HepG2 (cell line): ENCODE measurements around the gene PLAGL2. TPM values are rescaled to one million over a fixed set of nuclear protein-coding genes. Genes with fewer than 3 reads are reported as not detected.

Experiments used
- ATAC-seq: fragments of 200-7000 bp; cut with Tn5 transposase; 3 replicates; pipeline ENCODE4 v1.9.1; 2020; ENCODE audit warnings: mild to moderate bottlenecking, moderate library complexity
- BruUV-seq: library from RNA; stranded (reverse); fragments of 400-500 nt; replicated peaks from 2 replicates; lab custom pipeline; 2021; lab: Mats Ljungman, UMichigan
- CTCF ChIA-PET: fragments of 300-600 bp; formaldehyde crosslinking; extraction: SDS; loops from one replicate; lab custom pipeline; 2021; ENCODE audit warnings: low total read pairs, inconsistent platforms, low intra/inter-chr PET ratio; lab: Yijun Ruan, JAX
- POLR2A ChIA-PET: fragments of 350-600 bp; sonication (Branson Sonifier 250); formaldehyde crosslinking; loops from one replicate; lab custom pipeline; 2020; ENCODE audit warnings: antibody characterized with exemption, inconsistent platforms; lab: Yijun Ruan, JAX
- DNase-seq: peaks from one replicate; pipeline ENCODE4 v3.0.0-alpha.2; 2015; ENCODE audit warnings: low spot score
- FAIRE-seq: peaks from 3 replicates; lab custom pipeline; 2011; peaks lifted over from hg19 to GRCh38; lab: Jason Lieb, UNC
- H2AFZ ChIP-seq: one replicate; pipeline ENCODE4 v1.6.1; 2011; ENCODE audit warnings: low read length, inconsistent platforms
- H3K27ac ChIP-seq: fragments of 300-600 bp; 3 replicates; pipeline ENCODE4 v1.8.0; 2011; ENCODE audit warnings: mixed run types, mild to moderate bottlenecking, mixed read lengths, low read length, inconsistent platforms; ENCODE audit not compliant: insufficient read depth; ENCODE audit errors: extremely low read length
- H3K27me3 ChIP-seq, 2 experiments: fragments of 200-600 bp in 1 of 2; 2 replicates in 1 of 2; 3 replicates in 1 of 2; pipeline versions ENCODE4 v1.6.0 to v1.8.0; 2011; ENCODE audit warnings: low read length in 2 of 2, mild to moderate bottlenecking in 2 of 2, moderate library complexity in 2 of 2, inconsistent platforms in 1 of 2; ENCODE audit not compliant: insufficient read depth in 2 of 2, control insufficient read depth in 1 of 2
- H3K36me3 ChIP-seq, 2 experiments: fragments of 200-600 bp in 1 of 2; replicated peaks in 1 of 2; 2 replicates in 1 of 2; 3 replicates in 1 of 2; pipeline versions ENCODE4 v1.5.1 to v1.8.0; 2011; ENCODE audit warnings: low read length in 2 of 2, inconsistent platforms in 1 of 2; ENCODE audit not compliant: insufficient read depth in 2 of 2, control insufficient read depth in 1 of 2
- H3K4me1 ChIP-seq: 2 replicates; pipeline ENCODE4 v1.5.1; 2012; ENCODE audit warnings: low read length, inconsistent platforms; ENCODE audit not compliant: insufficient read depth
- H3K4me2 ChIP-seq: 2 replicates; pipeline ENCODE4 v1.6.0; 2011; ENCODE audit warnings: low read depth, low read length, inconsistent platforms
- H3K4me3 ChIP-seq, 3 experiments: fragments of 200-600 bp in 1 of 3; sonication (generic), shearing (Covaris generic) in 1 of 3; replicated peaks in 1 of 3; 2 replicates each; pipeline ENCODE4 v1.5.1; 2011 to 2016; ENCODE audit warnings: low read length in 3 of 3, inconsistent platforms in 2 of 3, low read depth in 2 of 3, mild to moderate bottlenecking in 2 of 3, control low read depth in 1 of 3, mixed read lengths in 1 of 3; ENCODE audit not compliant: insufficient read depth in 1 of 3
- H3K79me2 ChIP-seq: one replicate; pipeline ENCODE4 v1.6.1; 2011; ENCODE audit warnings: low read length, inconsistent platforms; ENCODE audit not compliant: insufficient read depth
- H3K9ac ChIP-seq: 2 replicates; pipeline ENCODE4 v1.6.0; 2011; ENCODE audit warnings: mild to moderate bottlenecking, low read depth, low read length, inconsistent platforms; ENCODE audit not compliant: insufficient read depth
- H3K9me3 ChIP-seq: 2 replicates; pipeline ENCODE4 v1.5.1; 2012; ENCODE audit warnings: mild to moderate bottlenecking, low read length
- H4K20me1 ChIP-seq: 2 replicates; pipeline ENCODE4 v1.6.0; 2011; ENCODE audit warnings: inconsistent platforms, mild to moderate bottlenecking, low read length, moderate library complexity; ENCODE audit not compliant: insufficient read depth
- DPF2 ChIP-seq: sonication (generic); formaldehyde crosslinking; IDR thresholded peaks from 2 replicates; pipeline ENCODE4 v1.4.0; 2020; ENCODE audit warnings: mild to moderate bottlenecking, low read depth, missing genetic modification reagents, borderline replicate concordance
- ELF3 ChIP-seq: IDR thresholded peaks from 2 replicates; pipeline ENCODE4 v1.6.1; 2016; ENCODE audit warnings: missing genetic modification reagents, missing compliant biosample characterization
- FIP1L1 ChIP-seq: fragments of 200-400 bp; formaldehyde crosslinking; IDR thresholded peaks from 2 replicates; pipeline ENCODE4 v1.6.1; 2018; ENCODE audit warnings: low read depth, mild to moderate bottlenecking, low read length, moderate library complexity, borderline replicate concordance; ENCODE audit not compliant: insufficient read depth
- HIVEP1 ChIP-seq: sonication (generic); formaldehyde crosslinking; IDR thresholded peaks from 2 replicates; pipeline ENCODE4 v1.4.0; 2020; ENCODE audit warnings: mild to moderate bottlenecking, missing genetic modification reagents
- MIXL1 ChIP-seq: IDR thresholded peaks from 2 replicates; pipeline ENCODE4 v1.6.1; 2016
- NCOA1 ChIP-seq: sonication (generic); formaldehyde crosslinking; IDR thresholded peaks from 2 replicates; pipeline ENCODE4 v1.9.0; 2021; ENCODE audit warnings: missing genetic modification reagents
- REPIN1 ChIP-seq: sonication (generic); formaldehyde crosslinking; IDR thresholded peaks from 2 replicates; pipeline ENCODE4 v1.8.0; 2022; ENCODE audit warnings: missing genetic modification reagents, low read depth, mild to moderate bottlenecking, borderline replicate concordance
- SNAI1 ChIP-seq: sonication (generic); formaldehyde crosslinking; IDR thresholded peaks from 2 replicates; pipeline ENCODE4 v1.5.0; 2020; ENCODE audit warnings: mild to moderate bottlenecking, missing genetic modification reagents, borderline replicate concordance
- SRSF9 ChIP-seq: fragments of 200-400 bp; formaldehyde crosslinking; IDR thresholded peaks from 2 replicates; pipeline ENCODE4 v1.6.1; 2018; ENCODE audit warnings: borderline replicate concordance, mild to moderate bottlenecking, low read depth, low read length; ENCODE audit not compliant: insufficient read depth, poor library complexity, severe bottlenecking
- TRIM22 ChIP-seq: fragments of 450-650 bp; IDR thresholded peaks from 2 replicates; pipeline ENCODE4 v1.6.1; 2017
- UBTF ChIP-seq: sonication (generic); formaldehyde crosslinking; IDR thresholded peaks from 2 replicates; pipeline ENCODE4 v1.4.0; 2020; ENCODE audit warnings: mild to moderate bottlenecking, missing genetic modification reagents
- XBP1 ChIP-seq: sonication (generic); formaldehyde crosslinking; IDR thresholded peaks from 2 replicates; pipeline ENCODE4 v1.5.0; 2020; ENCODE audit warnings: missing genetic modification reagents
- ZBTB3 ChIP-seq: sonication (generic); formaldehyde crosslinking; IDR thresholded peaks from 2 replicates; pipeline ENCODE4 v1.4.0; 2020; ENCODE audit warnings: low read depth, mild to moderate bottlenecking, moderate library complexity, missing genetic modification reagents, borderline replicate concordance
- ZNF501 ChIP-seq: sonication (generic); formaldehyde crosslinking; IDR thresholded peaks from 2 replicates; pipeline ENCODE4 v1.5.1; 2020; ENCODE audit warnings: mild to moderate bottlenecking, moderate library complexity, missing genetic modification reagents
- ZNF556 ChIP-seq: sonication (generic); formaldehyde crosslinking; IDR thresholded peaks from 2 replicates; pipeline ENCODE4 v1.4.0; 2020; ENCODE audit warnings: mild to moderate bottlenecking, missing genetic modification reagents, borderline replicate concordance
- ZNF747 ChIP-seq: sonication (generic); formaldehyde crosslinking; IDR thresholded peaks from 2 replicates; pipeline ENCODE4 v1.8.1; 2023; ENCODE audit warnings: missing genetic modification reagents, mild to moderate bottlenecking, borderline replicate concordance
- ZNF768 ChIP-seq: sonication (generic); formaldehyde crosslinking; IDR thresholded peaks from 2 replicates; pipeline ENCODE4 v1.4.0; 2020; ENCODE audit warnings: missing genetic modification reagents
- WGBS: methylation state at CpG from one replicate; pipeline ENCODE4 v1.1.6; 2017; ENCODE audit warnings: low lambda C conversion rate; 5-methylcytosine and 5-hydroxymethylcytosine counted together
- in situ Hi-C: cut with HindIII; loops from 2 replicates; pipeline ENCODE4 v1.10.0; 2017; ENCODE audit warnings: low pct_unique_long_range_greater_than_20kb; ENCODE audit not compliant: extremely low pct_ligation_motif_present
- intact Hi-C: fragments of 100-400 bp; cut with micrococcal nuclease; formaldehyde crosslinking; loops from one replicate; pipeline ENCODE4 v1.10.0; 2022; ENCODE audit not compliant: unreplicated experiment
- polyA plus RNA-seq, 8 experiments: library from polyadenylated mRNA; depleted of rRNA in 3 of 8; stranded (reverse) in 7 of 8; unstranded in 1 of 8; fragments of >200 nt; fragmentation: Illumina TruSeq in 4 of 8; extraction: Trizol in 4 of 8; gene quantifications; 2 replicates each; pipeline versions ENCODE4 v1.2.1 to v1.2.3, GENCODE V29; 2011 to 2016; ENCODE audit warnings: low read depth in 4 of 8, missing spikeins in 1 of 8, mixed read lengths in 1 of 8; ENCODE audit not compliant: insufficient read depth in 1 of 8
- total RNA-seq, 5 experiments: library from RNA; depleted of rRNA; stranded (reverse); fragments of >200 nt; fragmentation: Illumina TruSeq; extraction: Trizol; gene quantifications; 2 replicates each; pipeline ENCODE4 v1.2.3, GENCODE V29; 2016; ENCODE audit warnings: low read depth in 1 of 5
- TF ChIP-seq, protein P1 (sequence below): sonication (generic); formaldehyde crosslinking; IDR thresholded peaks from 2 replicates; pipeline ENCODE4 v1.5.0; 2020; ENCODE audit warnings: missing genetic modification reagents
- TF ChIP-seq, protein P2 (sequence below): IDR thresholded peaks from 2 replicates; pipeline ENCODE4 v1.6.1; 2016; ENCODE audit warnings: mild to moderate bottlenecking

The PLAGL2 gene
- total and polyA plus RNA-seq, 2 of the 13 experiments (the other 11 are each of a cell fraction or from before 2014, with no cell fraction given) = 15.2 to 15.3 TPM

- 65% methylated on average over 3 of the region's 3 CpGs for WGBS
- no peak overlapping the region for H2AFZ ChIP-seq
- CTCF ChIA-PET = no interaction called here
- H3K36me3 ChIP-seq = peaks cover 65 to 86% of the 10 kb centered on the region in 2 experiments
- no peak for DNase-seq
- TF ChIP-seq REPIN1 = no peak
- no peak for TF ChIP-seq NCOA1 (CRISPR knock-in tag)
- TF ChIP-seq, protein P1, sequence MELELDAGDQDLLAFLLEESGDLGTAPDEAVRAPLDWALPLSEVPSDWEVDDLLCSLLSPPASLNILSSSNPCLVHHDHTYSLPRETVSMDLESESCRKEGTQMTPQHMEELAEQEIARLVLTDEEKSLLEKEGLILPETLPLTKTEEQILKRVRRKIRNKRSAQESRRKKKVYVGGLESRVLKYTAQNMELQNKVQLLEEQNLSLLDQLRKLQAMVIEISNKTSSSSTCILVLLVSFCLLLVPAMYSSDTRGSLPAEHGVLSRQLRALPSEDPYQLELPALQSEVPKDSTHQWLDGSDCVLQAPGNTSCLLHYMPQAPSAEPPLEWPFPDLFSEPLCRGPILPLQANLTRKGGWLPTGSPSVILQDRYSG = no peak
- TF ChIP-seq DPF2 (CRISPR knock-in tag) = no peak
- TF ChIP-seq XBP1 (CRISPR knock-in tag) = no peak
- no peak for TF ChIP-seq TRIM22
- no peak for TF ChIP-seq ZNF556
- no peak for TF ChIP-seq HIVEP1 (CRISPR knock-in tag)
- no peak for TF ChIP-seq SNAI1 (CRISPR knock-in tag)
- no peak for TF ChIP-seq SRSF9
- no peak for TF ChIP-seq ZNF501 (CRISPR knock-in tag)
- TF ChIP-seq ELF3 (CRISPR knock-in tag) = no peak
- TF ChIP-seq UBTF (CRISPR knock-in tag) = no peak
- no peak for TF ChIP-seq MIXL1 (CRISPR knock-in tag)
- TF ChIP-seq ZNF768 (CRISPR knock-in tag) = no peak
- TF ChIP-seq, protein P2, sequence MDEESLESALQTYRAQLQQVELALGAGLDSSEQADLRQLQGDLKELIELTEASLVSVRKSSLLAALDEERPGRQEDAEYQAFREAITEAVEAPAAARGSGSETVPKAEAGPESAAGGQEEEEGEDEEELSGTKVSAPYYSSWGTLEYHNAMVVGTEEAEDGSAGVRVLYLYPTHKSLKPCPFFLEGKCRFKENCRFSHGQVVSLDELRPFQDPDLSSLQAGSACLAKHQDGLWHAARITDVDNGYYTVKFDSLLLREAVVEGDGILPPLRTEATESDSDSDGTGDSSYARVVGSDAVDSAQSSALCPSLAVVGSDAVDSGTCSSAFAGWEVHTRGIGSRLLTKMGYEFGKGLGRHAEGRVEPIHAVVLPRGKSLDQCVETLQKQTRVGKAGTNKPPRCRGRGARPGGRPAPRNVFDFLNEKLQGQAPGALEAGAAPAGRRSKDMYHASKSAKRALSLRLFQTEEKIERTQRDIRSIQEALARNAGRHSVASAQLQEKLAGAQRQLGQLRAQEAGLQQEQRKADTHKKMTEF (CRISPR knock-in tag) = no peak
- TF ChIP-seq ZNF747 (CRISPR knock-in tag) = no peak
- TF ChIP-seq FIP1L1 = no peak
- TF ChIP-seq ZBTB3 (CRISPR knock-in tag) = no peak
- no peak overlapping the region for H3K4me3 ChIP-seq
- H3K9me3 ChIP-seq = no peaks in the 10 kb centered on the region
- H3K4me2 ChIP-seq = no peak overlapping the region
- ATAC-seq = no peak
- no peaks in the 10 kb centered on the region for H3K27me3 ChIP-seq
- FAIRE-seq = no peak
- POLR2A ChIA-PET = no interaction called here
- H3K9ac ChIP-seq = no peak overlapping the region
- no peaks in the 10 kb centered on the region for H3K4me1 ChIP-seq
- intact Hi-C loops (no loop called here), in situ Hi-C loops (no loop called here)
- no peak overlapping the region for H3K27ac ChIP-seq
- H4K20me1 ChIP-seq = no peaks in the 10 kb centered on the region
- no TSS peak for BruUV-seq
- H3K79me2 ChIP-seq = no peaks in the 10 kb centered on the region
These were observed 45.2 kb downstream of the PLAGL2 start for GRCh38 chr20:32162351-32162750.
